HepG2 (cell line): ENCODE data around the gene CCNF. TPM values are rescaled to one million over a fixed set of nuclear protein-coding genes. Genes with fewer than 3 reads are reported as not detected.

Experiments used
- ATAC-seq: fragments of 200-7000 bp; cut with Tn5 transposase; 3 replicates; pipeline ENCODE4 v1.9.1; 2020; ENCODE audit warnings: mild to moderate bottlenecking, moderate library complexity
- BruUV-seq: library from RNA; stranded (reverse); fragments of 400-500 nt; replicated peaks from 2 replicates; lab custom pipeline; 2021; lab: Mats Ljungman, UMichigan
- CTCF ChIA-PET: fragments of 300-600 bp; formaldehyde crosslinking; extraction: SDS; loops from one replicate; lab custom pipeline; 2021; ENCODE audit warnings: low total read pairs, inconsistent platforms, low intra/inter-chr PET ratio; lab: Yijun Ruan, JAX
- POLR2A ChIA-PET: fragments of 350-600 bp; sonication (Branson Sonifier 250); formaldehyde crosslinking; loops from one replicate; lab custom pipeline; 2020; ENCODE audit warnings: antibody characterized with exemption, inconsistent platforms; lab: Yijun Ruan, JAX
- DNase-seq: peaks from one replicate; pipeline ENCODE4 v3.0.0-alpha.2; 2015; ENCODE audit warnings: low spot score
- FAIRE-seq: peaks from 3 replicates; lab custom pipeline; 2011; peaks lifted over from hg19 to GRCh38; lab: Jason Lieb, UNC
- H2AFZ ChIP-seq: one replicate; pipeline ENCODE4 v1.6.1; 2011; ENCODE audit warnings: low read length, inconsistent platforms
- H3K27ac ChIP-seq: fragments of 300-600 bp; 3 replicates; pipeline ENCODE4 v1.8.0; 2011; ENCODE audit warnings: mixed run types, mild to moderate bottlenecking, mixed read lengths, low read length, inconsistent platforms; ENCODE audit not compliant: insufficient read depth; ENCODE audit errors: extremely low read length
- H3K27me3 ChIP-seq, 2 experiments: fragments of 200-600 bp in 1 of 2; 2 replicates in 1 of 2; 3 replicates in 1 of 2; pipeline versions ENCODE4 v1.6.0 to v1.8.0; 2011; ENCODE audit warnings: low read length in 2 of 2, mild to moderate bottlenecking in 2 of 2, moderate library complexity in 2 of 2, inconsistent platforms in 1 of 2; ENCODE audit not compliant: insufficient read depth in 2 of 2, control insufficient read depth in 1 of 2
- H3K36me3 ChIP-seq, 2 experiments: fragments of 200-600 bp in 1 of 2; replicated peaks in 1 of 2; 2 replicates in 1 of 2; 3 replicates in 1 of 2; pipeline versions ENCODE4 v1.5.1 to v1.8.0; 2011; ENCODE audit warnings: low read length in 2 of 2, inconsistent platforms in 1 of 2; ENCODE audit not compliant: insufficient read depth in 2 of 2, control insufficient read depth in 1 of 2
- H3K4me1 ChIP-seq: 2 replicates; pipeline ENCODE4 v1.5.1; 2012; ENCODE audit warnings: low read length, inconsistent platforms; ENCODE audit not compliant: insufficient read depth
- H3K4me2 ChIP-seq: 2 replicates; pipeline ENCODE4 v1.6.0; 2011; ENCODE audit warnings: low read depth, low read length, inconsistent platforms
- H3K4me3 ChIP-seq, 3 experiments: fragments of 200-600 bp in 1 of 3; sonication (generic), shearing (Covaris generic) in 1 of 3; replicated peaks in 1 of 3; 2 replicates each; pipeline ENCODE4 v1.5.1; 2011 to 2016; ENCODE audit warnings: low read length in 3 of 3, inconsistent platforms in 2 of 3, low read depth in 2 of 3, mild to moderate bottlenecking in 2 of 3, control low read depth in 1 of 3, mixed read lengths in 1 of 3; ENCODE audit not compliant: insufficient read depth in 1 of 3
- H3K79me2 ChIP-seq: one replicate; pipeline ENCODE4 v1.6.1; 2011; ENCODE audit warnings: low read length, inconsistent platforms; ENCODE audit not compliant: insufficient read depth
- H3K9ac ChIP-seq: 2 replicates; pipeline ENCODE4 v1.6.0; 2011; ENCODE audit warnings: mild to moderate bottlenecking, low read depth, low read length, inconsistent platforms; ENCODE audit not compliant: insufficient read depth
- H3K9me3 ChIP-seq: 2 replicates; pipeline ENCODE4 v1.5.1; 2012; ENCODE audit warnings: mild to moderate bottlenecking, low read length
- H4K20me1 ChIP-seq: 2 replicates; pipeline ENCODE4 v1.6.0; 2011; ENCODE audit warnings: inconsistent platforms, mild to moderate bottlenecking, low read length, moderate library complexity; ENCODE audit not compliant: insufficient read depth
- ONECUT2 ChIP-seq: sonication (generic); formaldehyde crosslinking; IDR thresholded peaks from 2 replicates; pipeline ENCODE4 v1.4.0; 2020; ENCODE audit warnings: missing genetic modification reagents
- TBX3 ChIP-seq: fragments of 450-650 bp; IDR thresholded peaks from 2 replicates; pipeline ENCODE4 v1.6.1; 2017; ENCODE audit warnings: antibody characterized with exemption, mild to moderate bottlenecking, inconsistent platforms, borderline replicate concordance
- WGBS: methylation state at CpG from one replicate; pipeline ENCODE4 v1.1.6; 2017; ENCODE audit warnings: low lambda C conversion rate; 5-methylcytosine and 5-hydroxymethylcytosine counted together
- in situ Hi-C: cut with HindIII; loops from 2 replicates; pipeline ENCODE4 v1.10.0; 2017; ENCODE audit warnings: low pct_unique_long_range_greater_than_20kb; ENCODE audit not compliant: extremely low pct_ligation_motif_present
- intact Hi-C: fragments of 100-400 bp; cut with micrococcal nuclease; formaldehyde crosslinking; loops from one replicate; pipeline ENCODE4 v1.10.0; 2022; ENCODE audit not compliant: unreplicated experiment
- polyA plus RNA-seq, 8 experiments: library from polyadenylated mRNA; depleted of rRNA in 3 of 8; stranded (reverse) in 7 of 8; unstranded in 1 of 8; fragments of >200 nt; fragmentation: Illumina TruSeq in 4 of 8; extraction: Trizol in 4 of 8; gene quantifications; 2 replicates each; pipeline versions ENCODE4 v1.2.1 to v1.2.3, GENCODE V29; 2011 to 2016; ENCODE audit warnings: low read depth in 4 of 8, missing spikeins in 1 of 8, mixed read lengths in 1 of 8; ENCODE audit not compliant: insufficient read depth in 1 of 8
- total RNA-seq, 5 experiments: library from RNA; depleted of rRNA; stranded (reverse); fragments of >200 nt; fragmentation: Illumina TruSeq; extraction: Trizol; gene quantifications; 2 replicates each; pipeline ENCODE4 v1.2.3, GENCODE V29; 2016; ENCODE audit warnings: low read depth in 1 of 5
- TF ChIP-seq, protein P1 (sequence below): sonication (generic); formaldehyde crosslinking; IDR thresholded peaks from 2 replicates; pipeline ENCODE4 v1.5.1; 2020; ENCODE audit warnings: mild to moderate bottlenecking, missing genetic modification reagents, moderate library complexity
- TF ChIP-seq, protein P2 (sequence below): sonication (generic); formaldehyde crosslinking; IDR thresholded peaks from 2 replicates; pipeline ENCODE4 v1.4.0; 2020; ENCODE audit warnings: mild to moderate bottlenecking, missing genetic modification reagents, borderline replicate concordance
- TF ChIP-seq, protein P3 (sequence below): sonication (generic); formaldehyde crosslinking; IDR thresholded peaks from 2 replicates; pipeline ENCODE4 v1.4.0; 2020; ENCODE audit warnings: missing genetic modification reagents, low read depth, mild to moderate bottlenecking, borderline replicate concordance
- TF ChIP-seq, protein P4 (sequence below): sonication (generic); formaldehyde crosslinking; IDR thresholded peaks from 2 replicates; pipeline ENCODE4 v1.5.1; 2020; ENCODE audit warnings: missing genetic modification reagents, mild to moderate bottlenecking, borderline replicate concordance
- TF ChIP-seq, protein P5 (sequence below): sonication (generic); formaldehyde crosslinking; IDR thresholded peaks from 2 replicates; pipeline ENCODE4 v1.5.0; 2020; ENCODE audit warnings: mild to moderate bottlenecking, missing genetic modification reagents

The CCNF gene
- total and polyA plus RNA-seq, 2 of the 13 experiments (the other 11 are each of a cell fraction or from before 2014, with no cell fraction given), result 6.4 to 22.8 TPM

DNA sequence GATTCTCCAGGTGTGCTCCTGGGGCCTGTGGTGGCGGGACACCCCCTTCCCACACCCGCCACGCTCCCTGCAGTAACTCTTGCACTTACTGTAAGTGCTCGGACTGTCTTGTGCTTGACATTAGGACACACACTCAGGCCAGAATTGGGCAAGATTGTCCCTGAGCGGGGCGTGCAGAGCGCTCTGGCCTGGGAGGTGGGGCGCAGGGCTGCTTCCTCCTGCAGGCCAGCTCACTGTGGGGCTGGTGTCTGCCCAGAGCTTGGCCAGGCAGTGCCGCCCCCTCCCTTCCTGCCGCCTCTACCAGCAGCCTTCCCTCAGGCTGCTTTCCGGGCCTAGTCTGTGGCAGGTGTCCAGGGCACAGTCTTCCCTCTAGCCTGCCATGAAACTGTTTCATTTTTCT is 78.4 kb downstream of the CCNF start:
- BruUV-seq, result no TSS peak
- in situ Hi-C loops, result no loop called here
- CTCF ChIA-PET, result no interaction called here

More for the DNA sequence above, 78.4 kb downstream of the CCNF start:
- Histone ChIP-seq H3K4me1 (peaks cover 24% of the 10 kb centered on the region), H3K9ac (no peak overlapping the region), H3K27me3 (no peaks in the 10 kb centered on the region), H3K27ac (no peak overlapping the region), H3K4me2 (no peak overlapping the region), H4K20me1 (no peaks in the 10 kb centered on the region), H3K4me3 (no peak overlapping the region), H3K79me2 (no peaks in the 10 kb centered on the region), H3K9me3 (no peaks in the 10 kb centered on the region), H3K36me3 (no peaks in the 10 kb centered on the region), H2AFZ (no peak overlapping the region)
- POLR2A ChIA-PET, result no interaction called here
- WGBS, result 98% methylated on average over 10 of the region's 11 CpGs
- no peak for TF ChIP-seq ONECUT2
- TF ChIP-seq TBX3, result no peak
- TF ChIP-seq, protein P1, sequence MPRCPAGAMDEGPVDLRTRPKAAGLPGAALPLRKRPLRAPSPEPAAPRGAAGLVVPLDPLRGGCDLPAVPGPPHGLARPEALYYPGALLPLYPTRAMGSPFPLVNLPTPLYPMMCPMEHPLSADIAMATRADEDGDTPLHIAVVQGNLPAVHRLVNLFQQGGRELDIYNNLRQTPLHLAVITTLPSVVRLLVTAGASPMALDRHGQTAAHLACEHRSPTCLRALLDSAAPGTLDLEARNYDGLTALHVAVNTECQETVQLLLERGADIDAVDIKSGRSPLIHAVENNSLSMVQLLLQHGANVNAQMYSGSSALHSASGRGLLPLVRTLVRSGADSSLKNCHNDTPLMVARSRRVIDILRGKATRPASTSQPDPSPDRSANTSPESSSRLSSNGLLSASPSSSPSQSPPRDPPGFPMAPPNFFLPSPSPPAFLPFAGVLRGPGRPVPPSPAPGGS (CRISPR knock-in tag), result no peak
- TF ChIP-seq, protein P2, sequence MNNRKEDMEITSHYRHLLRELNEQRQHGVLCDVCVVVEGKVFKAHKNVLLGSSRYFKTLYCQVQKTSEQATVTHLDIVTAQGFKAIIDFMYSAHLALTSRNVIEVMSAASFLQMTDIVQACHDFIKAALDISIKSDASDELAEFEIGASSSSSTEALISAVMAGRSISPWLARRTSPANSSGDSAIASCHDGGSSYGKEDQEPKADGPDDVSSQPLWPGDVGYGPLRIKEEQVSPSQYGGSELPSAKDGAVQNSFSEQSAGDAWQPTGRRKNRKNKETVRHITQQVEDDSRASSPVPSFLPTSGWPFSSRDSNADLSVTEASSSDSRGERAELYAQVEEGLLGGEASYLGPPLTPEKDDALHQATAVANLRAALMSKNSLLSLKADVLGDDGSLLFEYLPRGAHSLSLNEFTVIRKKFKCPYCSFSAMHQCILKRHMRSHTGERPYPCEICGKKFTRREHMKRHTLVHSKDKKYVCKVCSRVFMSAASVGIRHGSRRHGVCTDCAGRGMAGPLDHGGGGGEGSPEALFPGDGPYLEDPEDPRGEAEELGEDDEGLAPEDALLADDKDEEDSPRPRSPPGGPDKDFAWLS (CRISPR knock-in tag), result no peak
- TF ChIP-seq, protein P3, sequence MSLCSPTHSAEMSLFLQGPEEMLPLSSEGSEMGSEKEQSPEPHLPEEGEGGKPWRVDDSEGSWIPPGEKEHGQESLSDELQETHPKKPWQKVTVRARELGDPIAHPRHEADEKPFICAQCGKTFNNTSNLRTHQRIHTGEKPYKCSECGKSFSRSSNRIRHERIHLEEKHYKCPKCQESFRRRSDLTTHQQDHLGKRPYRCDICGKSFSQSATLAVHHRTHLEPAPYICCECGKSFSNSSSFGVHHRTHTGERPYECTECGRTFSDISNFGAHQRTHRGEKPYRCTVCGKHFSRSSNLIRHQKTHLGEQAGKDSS (CRISPR knock-in tag), result no peak
- TF ChIP-seq, protein P4, sequence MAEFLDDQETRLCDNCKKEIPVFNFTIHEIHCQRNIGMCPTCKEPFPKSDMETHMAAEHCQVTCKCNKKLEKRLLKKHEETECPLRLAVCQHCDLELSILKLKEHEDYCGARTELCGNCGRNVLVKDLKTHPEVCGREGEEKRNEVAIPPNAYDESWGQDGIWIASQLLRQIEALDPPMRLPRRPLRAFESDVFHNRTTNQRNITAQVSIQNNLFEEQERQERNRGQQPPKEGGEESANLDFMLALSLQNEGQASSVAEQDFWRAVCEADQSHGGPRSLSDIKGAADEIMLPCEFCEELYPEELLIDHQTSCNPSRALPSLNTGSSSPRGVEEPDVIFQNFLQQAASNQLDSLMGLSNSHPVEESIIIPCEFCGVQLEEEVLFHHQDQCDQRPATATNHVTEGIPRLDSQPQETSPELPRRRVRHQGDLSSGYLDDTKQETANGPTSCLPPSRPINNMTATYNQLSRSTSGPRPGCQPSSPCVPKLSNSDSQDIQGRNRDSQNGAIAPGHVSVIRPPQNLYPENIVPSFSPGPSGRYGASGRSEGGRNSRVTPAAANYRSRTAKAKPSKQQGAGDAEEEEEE (CRISPR knock-in tag), result no peak
- TF ChIP-seq, protein P5, sequence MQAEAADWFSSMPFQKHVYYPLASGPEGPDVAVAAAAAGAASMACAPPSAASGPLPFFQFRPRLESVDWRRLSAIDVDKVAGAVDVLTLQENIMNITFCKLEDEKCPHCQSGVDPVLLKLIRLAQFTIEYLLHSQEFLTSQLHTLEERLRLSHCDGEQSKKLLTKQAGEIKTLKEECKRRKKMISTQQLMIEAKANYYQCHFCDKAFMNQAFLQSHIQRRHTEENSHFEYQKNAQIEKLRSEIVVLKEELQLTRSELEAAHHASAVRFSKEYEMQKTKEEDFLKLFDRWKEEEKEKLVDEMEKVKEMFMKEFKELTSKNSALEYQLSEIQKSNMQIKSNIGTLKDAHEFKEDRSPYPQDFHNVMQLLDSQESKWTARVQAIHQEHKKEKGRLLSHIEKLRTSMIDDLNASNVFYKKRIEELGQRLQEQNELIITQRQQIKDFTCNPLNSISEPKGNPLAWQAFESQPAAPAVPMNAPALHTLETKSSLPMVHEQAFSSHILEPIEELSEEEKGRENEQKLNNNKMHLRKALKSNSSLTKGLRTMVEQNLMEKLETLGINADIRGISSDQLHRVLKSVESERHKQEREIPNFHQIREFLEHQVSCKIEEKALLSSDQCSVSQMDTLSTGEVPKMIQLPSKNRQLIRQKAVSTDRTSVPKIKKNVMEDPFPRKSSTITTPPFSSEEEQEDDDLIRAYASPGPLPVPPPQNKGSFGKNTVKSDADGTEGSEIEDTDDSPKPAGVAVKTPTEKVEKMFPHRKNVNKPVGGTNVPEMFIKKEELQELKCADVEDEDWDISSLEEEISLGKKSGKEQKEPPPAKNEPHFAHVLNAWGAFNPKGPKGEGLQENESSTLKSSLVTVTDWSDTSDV (CRISPR knock-in tag), result no peak
- FAIRE-seq, result no peak
- DNase-seq, result no peak
- intact Hi-C loops, result loop anchor here (10.0 kb wide), 1 partner anchor 163 kb away; the partner anchor contains the start of gene ABCA3
- no peak for ATAC-seq
